Measurements from ENCODE around the gene PPP2R5C. TPM values are rescaled to one million over a fixed set of nuclear protein-coding genes. Genes with fewer than 3 reads are reported as not detected.

PPP2R5C gene
- total RNA-seq, 2 donors from 2014 or later, result 126 to 142 TPM

- DNase-seq (no peak), ATAC-seq (peak in 1 of 2 donors; percentile 17)
- intact Hi-C loops (cut with DNase I), result no loop called here
These were observed 123.5 kb downstream of the PPP2R5C start for GRCh38 chr14:101884934-101885576.

- no peak for DNase-seq
- intact Hi-C loops (cut with DNase I), result no loop called here
- peak in 1 of 2 donors; percentile 44 for ATAC-seq
These were observed 125.7 kb downstream of the PPP2R5C start for GRCh38 chr14:101887219-101887618.

GRCh38 chr14:101888182-101888581, 126.7 kb downstream of the PPP2R5C start:
- DNase-seq (no peak), ATAC-seq (no peak)
- intact Hi-C loops (cut with DNase I), result no loop called here

- no peak for DNase-seq
- intact Hi-C loops (cut with DNase I), result no loop called here
- no peak for ATAC-seq
These were observed 127.9 kb downstream of the PPP2R5C start for GRCh38 chr14:101889366-101889765.

- intact Hi-C loops (cut with DNase I), result no loop called here
These were observed 128.4 kb downstream of the PPP2R5C start for GRCh38 chr14:101889898-101890297.

GRCh38 chr14:101891471-101891870, 130.0 kb downstream of the PPP2R5C start:
- no peak for DNase-seq
- ATAC-seq, result no peak
- intact Hi-C loops (cut with DNase I), result no loop called here

More at GRCh38 chr14:101889898-101890297, 128.4 kb downstream of the PPP2R5C start:
- DNase-seq (no peak), ATAC-seq (no peak)

- DNase-seq, result no peak
- no peak for ATAC-seq
- intact Hi-C loops (cut with DNase I), result no loop called here
These were observed 132.2 kb downstream of the PPP2R5C start for GRCh38 chr14:101893759-101894158.

- intact Hi-C loops (cut with DNase I), result no loop called here
- no peak for DNase-seq
- no peak for ATAC-seq
These were observed 133.0 kb downstream of the PPP2R5C start for GRCh38 chr14:101894365-101895081.

- DNase-seq, result no peak
- no peak for ATAC-seq
- intact Hi-C loops (cut with DNase I), result no loop called here
These were observed 133.7 kb downstream of the PPP2R5C start for GRCh38 chr14:101895256-101895655.

GRCh38 chr14:101897326-101897725, 135.8 kb downstream of the PPP2R5C start:
- ATAC-seq (no peak), DNase-seq (no peak)
- intact Hi-C loops (cut with DNase I), result no loop called here

- ATAC-seq (no peak), DNase-seq (no peak)
- intact Hi-C loops (cut with DNase I), result no loop called here
These were observed 136.9 kb downstream of the PPP2R5C start for GRCh38 chr14:101898416-101898815.

- no peak for ATAC-seq
- intact Hi-C loops (cut with DNase I), result no loop called here
- DNase-seq, result no peak
These were observed 137.8 kb downstream of the PPP2R5C start for GRCh38 chr14:101899263-101899662.

- intact Hi-C loops (cut with DNase I), result no loop called here
- no peak for DNase-seq
- no peak for ATAC-seq
These were observed 138.7 kb downstream of the PPP2R5C start for GRCh38 chr14:101900253-101900652.

GRCh38 chr14:101903111-101903561, 141.6 kb downstream of the PPP2R5C start:
- intact Hi-C loops (cut with DNase I), result no loop called here
- DNase-seq (peak; percentile 65), ATAC-seq (peak; percentile 87 to 89)

- DNase-seq, result no peak
- intact Hi-C loops (cut with DNase I), result no loop called here
- ATAC-seq, result no peak
These were observed 144.1 kb downstream of the PPP2R5C start for GRCh38 chr14:101905614-101906013.

GRCh38 chr14:101906645-101907044, 145.1 kb downstream of the PPP2R5C start:
- no peak for DNase-seq
- intact Hi-C loops (cut with DNase I), result no loop called here
- ATAC-seq, result no peak

- no peak for DNase-seq
- intact Hi-C loops (cut with DNase I), result no loop called here
- ATAC-seq, result no peak
These were observed 146.1 kb downstream of the PPP2R5C start for GRCh38 chr14:101907619-101908018.

GRCh38 chr14:101908795-101909194, 147.3 kb downstream of the PPP2R5C start:
- intact Hi-C loops (cut with DNase I), result no loop called here
- DNase-seq (no peak), ATAC-seq (no peak)

GRCh38 chr14:101909371-101910096, 148.0 kb downstream of the PPP2R5C start:
- ATAC-seq (no peak), DNase-seq (no peak)
- intact Hi-C loops (cut with DNase I), result no loop called here

GRCh38 chr14:101912841-101913240, 151.3 kb downstream of the PPP2R5C start:
- DNase-seq (no peak), ATAC-seq (no peak)
- intact Hi-C loops (cut with DNase I), result no loop called here
